Rectal smooth muscle tissue (tissue), 1 donor: ENCODE results near the gene RAB3IL1.
A peak's percentile ranks its signal among the peaks of the same experiment; 100 is the strongest.
"Not testable (repeated sequence)": the region's sequence is repeated elsewhere in the genome, so short reads cannot be mapped to it uniquely, and the experiment has no call there.

Source experiments
- H3K27ac ChIP-seq: one replicate; pipeline ENCODE4 v1.7.0; 2013; ENCODE audit warnings: low read depth, low read length, inconsistent platforms
- H3K27me3 ChIP-seq: one replicate; pipeline ENCODE4 v1.7.0; 2013; ENCODE audit warnings: low read length; ENCODE audit not compliant: control insufficient read depth, insufficient read depth
- H3K36me3 ChIP-seq: one replicate; pipeline ENCODE4 v1.7.0; 2013; ENCODE audit warnings: low read length; ENCODE audit not compliant: control insufficient read depth, insufficient read depth
- H3K4me1 ChIP-seq: one replicate; pipeline ENCODE4 v1.7.0; 2013; ENCODE audit warnings: low read length; ENCODE audit not compliant: control insufficient read depth, insufficient read depth
- H3K4me3 ChIP-seq: one replicate; pipeline ENCODE4 v1.7.0; 2013; ENCODE audit warnings: low read length
- H3K9ac ChIP-seq: one replicate; pipeline ENCODE4 v1.7.0; 2013; ENCODE audit warnings: low read length

RAB3IL1 gene

GRCh38 chr11:61958590-61958989 lies 41.2 kb upstream of the RAB3IL1 start:
- H3K4me1 ChIP-seq = no peaks in the 10 kb centered on the region
- peaks cover 6% of the 10 kb centered on the region for H3K36me3 ChIP-seq
- no peak overlapping the region for H3K27ac ChIP-seq
- no peak overlapping the region for H3K9ac ChIP-seq
- no peaks in the 10 kb centered on the region for H3K27me3 ChIP-seq
- no peak overlapping the region for H3K4me3 ChIP-seq

GRCh38 chr11:61957021-61957770 lies 39.8 kb upstream of the RAB3IL1 start:
- Histone ChIP-seq H3K9ac (no peak overlapping the region), H3K4me1 (no peaks in the 10 kb centered on the region), H3K4me3 (no peak overlapping the region), H3K27ac (no peak overlapping the region), H3K36me3 (peaks cover 6% of the 10 kb centered on the region), H3K27me3 (no peaks in the 10 kb centered on the region)

- H3K4me1 ChIP-seq = no peaks in the 10 kb centered on the region
- no peak overlapping the region for H3K27ac ChIP-seq
- peaks cover 6% of the 10 kb centered on the region for H3K36me3 ChIP-seq
- H3K27me3 ChIP-seq = no peaks in the 10 kb centered on the region
- H3K9ac ChIP-seq = no peak overlapping the region
- peak overlapping the region; percentile 52 for H3K4me3 ChIP-seq
These were observed 39.0 kb upstream of the RAB3IL1 start for GRCh38 chr11:61956191-61957020.

GRCh38 chr11:61955422-61956135 lies 38.2 kb upstream of the RAB3IL1 start:
- peaks cover 6% of the 10 kb centered on the region for H3K36me3 ChIP-seq
- no peaks in the 10 kb centered on the region for H3K27me3 ChIP-seq
- no peaks in the 10 kb centered on the region for H3K4me1 ChIP-seq
- no peak overlapping the region for H3K9ac ChIP-seq
- H3K27ac ChIP-seq = peak overlapping the region; percentile 40
- H3K4me3 ChIP-seq = peak overlapping the region; percentile 52

- peak overlapping the region; percentile 52 for H3K4me3 ChIP-seq
These were observed 37.6 kb upstream of the RAB3IL1 start for GRCh38 chr11:61954851-61955421.

GRCh38 chr11:61954106-61954850 lies 36.9 kb upstream of the RAB3IL1 start:
- no peak overlapping the region for H3K4me3 ChIP-seq
- H3K36me3 ChIP-seq = peaks cover under 1% of the 10 kb centered on the region
- no peak overlapping the region for H3K9ac ChIP-seq
- H3K27me3 ChIP-seq = no peaks in the 10 kb centered on the region
- no peaks in the 10 kb centered on the region for H3K4me1 ChIP-seq
- peak overlapping the region; percentile 61 for H3K27ac ChIP-seq

More at GRCh38 chr11:61954851-61955421, 37.6 kb upstream of the RAB3IL1 start:
- H3K9ac ChIP-seq = no peak overlapping the region
- H3K4me1 ChIP-seq = no peaks in the 10 kb centered on the region
- H3K27me3 ChIP-seq = no peaks in the 10 kb centered on the region
- peak overlapping the region; percentile 61 for H3K27ac ChIP-seq
- H3K36me3 ChIP-seq = peaks cover 6% of the 10 kb centered on the region

GRCh38 chr11:61953632-61954031 lies 36.3 kb upstream of the RAB3IL1 start:
- not testable (repeated sequence) for H3K4me1 ChIP-seq, H3K27ac ChIP-seq, H3K9ac ChIP-seq, H3K27me3 ChIP-seq, H3K4me3 ChIP-seq, H3K36me3 ChIP-seq

GRCh38 chr11:61952882-61953281 lies 35.5 kb upstream of the RAB3IL1 start:
- Histone ChIP-seq H3K9ac (no peak overlapping the region), H3K27ac (no peak overlapping the region), H3K36me3 (no peaks in the 10 kb centered on the region), H3K27me3 (no peaks in the 10 kb centered on the region), H3K4me3 (no peak overlapping the region), H3K4me1 (no peaks in the 10 kb centered on the region)

GRCh38 chr11:61951484-61952135 lies 34.2 kb upstream of the RAB3IL1 start:
- no peak overlapping the region for H3K27ac ChIP-seq
- H3K4me3 ChIP-seq = no peak overlapping the region
- H3K4me1 ChIP-seq = no peaks in the 10 kb centered on the region

GRCh38 chr11:61950035-61950547 lies 32.7 kb upstream of the RAB3IL1 start, which contains the start of gene BEST1:
TSS of gene BEST1 (plus strand) at chr11:61950351. CDS start at chr11:61951807, 1,456 bp downstream.
- H3K36me3 ChIP-seq = no peaks in the 10 kb centered on the region
- peaks cover 2% of the 10 kb centered on the region for H3K27me3 ChIP-seq
- no peaks in the 10 kb centered on the region for H3K4me1 ChIP-seq
- H3K9ac ChIP-seq = no peak within 1 kb of the TSS
- peak within 1 kb of the TSS; percentile 30 for H3K27ac ChIP-seq
- H3K4me3 ChIP-seq = no peak within 1 kb of the TSS

More at GRCh38 chr11:61951484-61952135, 34.2 kb upstream of the RAB3IL1 start:
- Histone ChIP-seq H3K9ac (no peak overlapping the region), H3K36me3 (no peaks in the 10 kb centered on the region), H3K27me3 (no peaks in the 10 kb centered on the region)
